H9 (cell line): ENCODE data around the gene ACAD10. TPM values are rescaled to one million over a fixed set of nuclear protein-coding genes. Genes with fewer than 3 reads are reported as not detected.

Experiments used
- DNase-seq: peaks from one replicate; pipeline ENCODE4 v3.0.0-alpha.2; 2017
- H2AFZ ChIP-seq: one replicate; pipeline ENCODE4 v1.6.1; 2013; ENCODE audit warnings: mild to moderate bottlenecking, low read length, control low read depth, moderate library complexity
- H2AK5ac ChIP-seq: 2 replicates; pipeline ENCODE4 v1.6.1; 2013; ENCODE audit warnings: low read length, control low read depth, mixed read lengths; ENCODE audit not compliant: insufficient read length
- H2BK120ac ChIP-seq: one replicate; pipeline ENCODE4 v1.6.1; 2013; ENCODE audit warnings: low read depth, mild to moderate bottlenecking, low read length, control low read depth, inconsistent platforms; ENCODE audit not compliant: poor library complexity, severe bottlenecking
- H2BK12ac ChIP-seq: 2 replicates; pipeline ENCODE4 v1.6.1; 2013; ENCODE audit warnings: low read length, control low read depth, mixed read lengths, low read depth; ENCODE audit not compliant: insufficient read length
- H2BK15ac ChIP-seq: 2 replicates; pipeline ENCODE4 v1.6.1; 2013; ENCODE audit warnings: low read depth, low read length, control low read depth
- H2BK20ac ChIP-seq: one replicate; pipeline ENCODE4 v1.6.1; 2013; ENCODE audit warnings: low read depth, mild to moderate bottlenecking, low read length, control low read depth, inconsistent platforms; ENCODE audit not compliant: poor library complexity, severe bottlenecking
- H2BK5ac ChIP-seq: 2 replicates; pipeline ENCODE4 v1.6.1; 2013; ENCODE audit warnings: low read length, control low read depth, mixed read lengths; ENCODE audit not compliant: insufficient read length
- H3K14ac ChIP-seq: 2 replicates; pipeline ENCODE4 v1.6.1; 2013; ENCODE audit warnings: low read length, control low read depth; ENCODE audit not compliant: insufficient read depth
- H3K18ac ChIP-seq: 2 replicates; pipeline ENCODE4 v1.6.1; 2013; ENCODE audit warnings: low read depth, mild to moderate bottlenecking, mixed read lengths, low read length, control low read depth; ENCODE audit not compliant: insufficient read length
- H3K23ac ChIP-seq: 2 replicates; pipeline ENCODE4 v1.6.1; 2013; ENCODE audit warnings: low read length, control low read depth, mixed read lengths, low read depth; ENCODE audit not compliant: insufficient read length
- H3K23me2 ChIP-seq: 2 replicates; pipeline ENCODE4 v1.6.1; 2013; ENCODE audit warnings: low read depth, mild to moderate bottlenecking, mixed read lengths, low read length, control low read depth; ENCODE audit not compliant: insufficient read length, poor library complexity, severe bottlenecking
- H3K27ac ChIP-seq: 2 replicates; pipeline ENCODE4 v1.5.1; 2013; ENCODE audit warnings: low read length, control low read depth, mixed read lengths, low read depth; ENCODE audit not compliant: insufficient read length
- H3K27me3 ChIP-seq: 2 replicates; pipeline ENCODE4 v1.6.1; 2013; ENCODE audit warnings: low read length, control low read depth, inconsistent platforms; ENCODE audit not compliant: insufficient read depth
- H3K4ac ChIP-seq: 2 replicates; pipeline ENCODE4 v1.6.1; 2013; ENCODE audit warnings: low read depth, mild to moderate bottlenecking, control low read depth, inconsistent platforms, low read length, moderate library complexity
- H3K4me1 ChIP-seq: 2 replicates; pipeline ENCODE4 v1.6.1; 2013; ENCODE audit warnings: low read length, control low read depth, inconsistent platforms; ENCODE audit not compliant: insufficient read depth
- H3K4me2 ChIP-seq: 2 replicates; pipeline ENCODE4 v1.6.1; 2013; ENCODE audit warnings: low read length, control low read depth, mixed read lengths; ENCODE audit not compliant: insufficient read length, insufficient read depth
- H3K56ac ChIP-seq: 2 replicates; pipeline ENCODE4 v1.6.1; 2013; ENCODE audit warnings: low read depth, mild to moderate bottlenecking, mixed read lengths, low read length, control low read depth; ENCODE audit not compliant: insufficient read length
- H3K79me1 ChIP-seq: 2 replicates; pipeline ENCODE4 v1.6.1; 2013; ENCODE audit warnings: low read depth, mild to moderate bottlenecking, moderate library complexity, low read length, control low read depth, inconsistent platforms; ENCODE audit not compliant: insufficient read depth, poor library complexity, severe bottlenecking
- H3K79me2 ChIP-seq: 2 replicates; pipeline ENCODE4 v1.6.1; 2013; ENCODE audit warnings: low read length, control low read depth, inconsistent platforms; ENCODE audit not compliant: insufficient read depth
- H3K9ac ChIP-seq: 2 replicates; pipeline ENCODE4 v1.6.1; 2013; ENCODE audit warnings: low read length, control low read depth, mixed read lengths; ENCODE audit not compliant: insufficient read length; ENCODE audit errors: extremely low read depth
- H3K9me3 ChIP-seq: one replicate; pipeline ENCODE4 v1.6.1; 2013; ENCODE audit warnings: low read depth, low read length, inconsistent platforms; ENCODE audit not compliant: control insufficient read depth
- H3T11ph ChIP-seq: one replicate; pipeline ENCODE4 v1.6.1; 2013; ENCODE audit warnings: mild to moderate bottlenecking, low read length, control low read depth, inconsistent platforms
- H4K20me1 ChIP-seq: one replicate; pipeline ENCODE4 v1.6.1; 2013; ENCODE audit not compliant: control insufficient read depth, insufficient read length, insufficient read depth
- H4K5ac ChIP-seq: 2 replicates; pipeline ENCODE4 v1.6.1; 2013; ENCODE audit warnings: low read depth, mild to moderate bottlenecking, mixed read lengths, low read length, control low read depth; ENCODE audit not compliant: insufficient read length
- H4K8ac ChIP-seq: replicated peaks from 2 replicates; pipeline ENCODE4 v1.6.1; 2013; ENCODE audit warnings: low read length, control low read depth, mixed read lengths, low read depth; ENCODE audit not compliant: insufficient read length
- H4K91ac ChIP-seq: 2 replicates; pipeline ENCODE4 v1.6.1; 2013; ENCODE audit warnings: low read depth, mild to moderate bottlenecking, moderate library complexity, mixed read lengths, low read length, control low read depth; ENCODE audit not compliant: insufficient read length
- H3K27ac Mint-ChIP-seq, 3 experiments: 2 replicates in 2 of 3; 3 replicates in 1 of 3; pipeline ENCODE4 v1.8.0; 2020 to 2021; ENCODE audit warnings: mixed read lengths in 3 of 3, mild to moderate bottlenecking in 1 of 3, moderate library complexity in 1 of 3
- H3K27me3 Mint-ChIP-seq: 2 replicates; pipeline ENCODE4 v1.8.0; 2021; ENCODE audit warnings: low read depth, mild to moderate bottlenecking, moderate library complexity, mixed read lengths
- H3K36me3 Mint-ChIP-seq, 3 experiments: 2 replicates in 2 of 3; 3 replicates in 1 of 3; pipeline ENCODE4 v1.8.0; 2020 to 2021; ENCODE audit warnings: low read depth in 3 of 3, mixed read lengths in 3 of 3; ENCODE audit not compliant: insufficient read depth in 1 of 3
- H3K4me1 Mint-ChIP-seq, 2 experiments: 2 replicates each; pipeline ENCODE4 v1.8.0; 2020; ENCODE audit warnings: mixed read lengths in 2 of 2
- H3K4me3 Mint-ChIP-seq, 2 experiments: 2 replicates in 1 of 2; 3 replicates in 1 of 2; pipeline ENCODE4 v1.8.0; 2020 to 2021; ENCODE audit warnings: mild to moderate bottlenecking in 2 of 2, mixed read lengths in 2 of 2, moderate library complexity in 1 of 2
- H3K9me3 Mint-ChIP-seq, 2 experiments: 2 replicates in 1 of 2; 3 replicates in 1 of 2; pipeline ENCODE4 v1.8.0; 2020; ENCODE audit warnings: mild to moderate bottlenecking in 2 of 2, mixed read lengths in 2 of 2, moderate library complexity in 1 of 2
- CTCF ChIP-seq: fragments of 200-600 bp; sonication (generic); conservative IDR thresholded peaks from 3 replicates; pipeline ENCODE4 v1.8.0; 2021; ENCODE audit warnings: antibody characterized with exemption, mild to moderate bottlenecking
- WGBS: extraction: QIAGEN DNeasy Blood & Tissue Kit; methylation state at CpG from one replicate; pipeline ENCODE4 v1.1.7; 2013; ENCODE audit warnings: missing lambda C conversion rate, low lambda C conversion rate, mixed read lengths; ENCODE audit not compliant: insufficient read length; ENCODE audit errors: extremely low coverage; 5-methylcytosine and 5-hydroxymethylcytosine counted together
- total RNA-seq: library from RNA; stranded (reverse); gene quantifications from 2 replicates; pipeline ENCODE4 v1.2.1, GENCODE V29; 2021

The ACAD10 gene
- total RNA-seq, 1 experiment from 2014 or later, result 25.7 TPM

DNA sequence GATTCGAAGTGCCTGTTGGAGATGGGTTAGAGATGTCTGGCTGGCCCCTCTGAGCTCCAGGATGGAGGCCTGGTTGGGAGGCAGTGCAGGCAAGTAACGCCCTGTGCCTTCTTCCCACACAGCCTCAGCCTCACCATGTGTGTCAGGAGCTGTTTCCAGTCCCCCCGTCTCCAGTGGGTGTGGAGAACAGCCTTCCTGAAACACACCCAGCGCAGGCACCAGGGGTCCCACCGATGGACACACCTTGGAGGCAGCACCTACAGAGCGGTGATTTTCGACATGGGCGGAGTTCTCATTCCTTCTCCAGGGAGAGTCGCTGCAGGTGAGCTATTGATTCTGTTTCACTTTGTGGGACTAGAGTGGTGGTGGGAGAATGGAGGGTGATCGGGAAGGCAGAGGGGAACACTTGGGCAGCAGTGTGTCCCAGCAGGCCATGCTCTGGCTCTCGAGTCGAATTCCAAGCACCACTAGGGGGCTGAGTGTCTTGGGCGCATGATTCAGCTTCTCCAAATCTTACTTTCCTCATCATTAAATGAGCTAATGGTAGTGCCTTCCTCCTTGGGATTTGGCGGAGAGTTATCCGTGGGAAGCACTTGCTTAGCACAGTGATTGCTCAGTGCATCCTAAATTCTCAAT is 6.8 kb downstream of the ACAD10 start:
- Mint-ChIP-seq H3K27me3 (no peaks in the 10 kb centered on the region), H3K36me3 (peaks cover 2 to 46% (median 46%) of the 10 kb centered on the region in 3 experiments; a peak in 6 of 7 replicates), H3K4me3 (no peak overlapping the region), H3K4me1 (peaks cover 0 to 6% of the 10 kb centered on the region in 2 experiments; a peak in 3 of 4 replicates), H3K9me3 (no peaks in the 10 kb centered on the region), H3K27ac (peak overlapping the region in 2 of 3 experiments; percentile 44 to 79; a peak in 4 of 7 replicates)
- Histone ChIP-seq H2BK15ac (no peak overlapping the region), H3K27me3 (no peaks in the 10 kb centered on the region), H4K91ac (no peak overlapping the region), H3K14ac (no peak overlapping the region), H3T11ph (no peak overlapping the region), H2BK120ac (no peak overlapping the region), H3K9ac (no peak overlapping the region), H3K18ac (no peak overlapping the region), H4K8ac (no peak overlapping the region), H3K23me2 (no peaks in the 10 kb centered on the region), H2BK20ac (no peak overlapping the region), H2BK12ac (no peak overlapping the region), H4K20me1 (no peaks in the 10 kb centered on the region), H3K4ac (no peak overlapping the region), H3K27ac (no peak overlapping the region), H3K23ac (no peak overlapping the region), H3K79me1 (no peaks in the 10 kb centered on the region), H4K5ac (no peak overlapping the region), H2AK5ac (no peak overlapping the region), H2BK5ac (no peak overlapping the region), H2AFZ (no peak overlapping the region), H3K4me1 (no peaks in the 10 kb centered on the region), H3K9me3 (no peaks in the 10 kb centered on the region), H3K4me2 (no peak overlapping the region), H3K79me2 (no peaks in the 10 kb centered on the region), H3K56ac (no peak overlapping the region)
- DNase-seq, result peak; percentile 63
- TF ChIP-seq CTCF, result peak; percentile 57
- WGBS, result no CpG with 5 or more reads among the region's 15 CpGs
